HEK293 (cell line): ENCODE results near the gene MACROH2A2.

Experiments used
- CTCF ChIA-PET: fragments of 350-600 bp; formaldehyde crosslinking; extraction: SDS; loops from one replicate; lab custom pipeline; 2021; ENCODE audit warnings: antibody characterized with exemption; lab: Yijun Ruan, JAX
- POLR2A ChIA-PET: fragments of 300-600 bp; formaldehyde crosslinking; extraction: SDS; loops from one replicate; lab custom pipeline; 2020; ENCODE audit warnings: antibody characterized with exemption, inconsistent platforms; lab: Yijun Ruan, JAX
- H3K27ac ChIP-seq: fragments of 200-500 bp; sonication (Bioruptor generic); 2 replicates; pipeline ENCODE4 v1.5.1; 2014; ENCODE audit warnings: low read depth, low read length, control low read depth, inconsistent platforms; ENCODE audit errors: extremely low read depth
- H3K36me3 ChIP-seq, 2 experiments: fragments of 200-500 bp in 1 of 2; sonication (Bioruptor generic) in 1 of 2; 1 replicate in 1 of 2; 2 replicates in 1 of 2; pipeline ENCODE4 v1.5.1; 2014 to 2017; ENCODE audit warnings: inconsistent platforms in 2 of 2, low read length in 2 of 2; ENCODE audit not compliant: control insufficient read depth in 2 of 2, insufficient read depth in 1 of 2
- H3K4me1 ChIP-seq: fragments of 200-500 bp; sonication (Bioruptor generic); 2 replicates; pipeline ENCODE4 v1.5.1; 2014; ENCODE audit warnings: mild to moderate bottlenecking, low read length, inconsistent platforms; ENCODE audit not compliant: control insufficient read depth, insufficient read depth
- H3K4me3 ChIP-seq: 2 replicates; pipeline ENCODE4 v1.5.1; 2011; ENCODE audit warnings: low read depth, mild to moderate bottlenecking, control low read depth, low read length, moderate library complexity
- H3K9me3 ChIP-seq: fragments of 200-500 bp; sonication (Bioruptor generic); 2 replicates; pipeline ENCODE4 v1.5.1; 2014; ENCODE audit warnings: low read depth, low read length, inconsistent platforms; ENCODE audit not compliant: control insufficient read depth, insufficient read depth
- BCL6B ChIP-seq: fragments of 450-650 bp; formaldehyde crosslinking; IDR thresholded peaks from 2 replicates; pipeline ENCODE4 v1.5.1; 2017; ENCODE audit warnings: missing biosample characterization, missing genetic modification characterization
- HOXC10 ChIP-seq: sonication (generic); formaldehyde crosslinking; IDR thresholded peaks from 2 replicates; pipeline ENCODE4 v1.8.1; 2023; ENCODE audit warnings: mild to moderate bottlenecking, missing genetic modification reagents
- KLF1 ChIP-seq: fragments of 450-650 bp; formaldehyde crosslinking; IDR thresholded peaks from 2 replicates; pipeline ENCODE4 v1.5.1; 2016; ENCODE audit warnings: missing biosample characterization, missing genetic modification characterization
- ZNF175 ChIP-seq: fragments of 450-650 bp; formaldehyde crosslinking; IDR thresholded peaks from 2 replicates; pipeline ENCODE4 v1.5.1; 2016; ENCODE audit warnings: missing biosample characterization, missing genetic modification characterization
- ZNF239 ChIP-seq: fragments of 450-650 bp; formaldehyde crosslinking; IDR thresholded peaks from 2 replicates; pipeline ENCODE4 v1.5.1; 2016; ENCODE audit warnings: missing biosample characterization, missing genetic modification characterization
- ZNF354C ChIP-seq: fragments of 450-650 bp; formaldehyde crosslinking; IDR thresholded peaks from 2 replicates; pipeline ENCODE4 v1.5.1; 2016; ENCODE audit warnings: missing biosample characterization, missing genetic modification characterization, low read depth, borderline replicate concordance
- ZNF404 ChIP-seq: fragments of 450-650 bp; formaldehyde crosslinking; IDR thresholded peaks from 2 replicates; pipeline ENCODE4 v1.5.1; 2017; ENCODE audit warnings: missing biosample characterization, missing genetic modification characterization
- ZNF529 ChIP-seq: fragments of 450-650 bp; formaldehyde crosslinking; IDR thresholded peaks from 2 replicates; pipeline ENCODE4 v1.5.1; 2017; ENCODE audit warnings: missing genetic modification characterization, missing biosample characterization; ENCODE audit not compliant: insufficient replicate concordance
- ZNF549 ChIP-seq: fragments of 450-650 bp; IDR thresholded peaks from 2 replicates; pipeline ENCODE4 v1.5.1; 2018; ENCODE audit warnings: missing biosample characterization, missing genetic modification characterization, mild to moderate bottlenecking, inconsistent platforms, moderate library complexity
- ZNF555 ChIP-seq: fragments of 450-650 bp; formaldehyde crosslinking; conservative IDR thresholded peaks from 2 replicates; pipeline ENCODE4 v1.5.1; 2017; ENCODE audit warnings: missing biosample characterization, mild to moderate bottlenecking, missing genetic modification characterization, inconsistent platforms
- ZNF561 ChIP-seq: fragments of 450-650 bp; IDR thresholded peaks from 2 replicates; pipeline ENCODE4 v1.5.1; 2018; ENCODE audit warnings: missing biosample characterization, missing genetic modification characterization, borderline replicate concordance
- ZNF580 ChIP-seq: fragments of 450-650 bp; formaldehyde crosslinking; IDR thresholded peaks from 2 replicates; pipeline ENCODE4 v1.5.1; 2016; ENCODE audit warnings: missing biosample characterization, missing genetic modification characterization
- ZNF624 ChIP-seq: fragments of 450-650 bp; formaldehyde crosslinking; IDR thresholded peaks from 2 replicates; pipeline ENCODE4 v1.5.1; 2017; ENCODE audit warnings: missing biosample characterization, missing genetic modification characterization
- ZNF626 ChIP-seq: fragments of 450-650 bp; sonication (Bioruptor Pico); formaldehyde crosslinking; IDR thresholded peaks from 2 replicates; pipeline ENCODE4 v1.5.1; 2018; ENCODE audit warnings: missing biosample characterization, missing genetic modification characterization, inconsistent platforms
- ZNF707 ChIP-seq: fragments of 450-650 bp; formaldehyde crosslinking; IDR thresholded peaks from 2 replicates; pipeline ENCODE4 v1.5.1; 2016; ENCODE audit warnings: missing biosample characterization, missing genetic modification characterization
- ZNF768 ChIP-seq: fragments of 450-650 bp; formaldehyde crosslinking; IDR thresholded peaks from 2 replicates; pipeline ENCODE4 v1.5.1; 2018; ENCODE audit warnings: missing biosample characterization, mild to moderate bottlenecking, missing genetic modification characterization
- ZSCAN5A ChIP-seq: fragments of 450-650 bp; formaldehyde crosslinking; IDR thresholded peaks from 2 replicates; pipeline ENCODE4 v1.5.1; 2016; ENCODE audit warnings: missing biosample characterization, missing genetic modification characterization
- TF ChIP-seq, protein P1 (sequence below): fragments of 450-650 bp; formaldehyde crosslinking; IDR thresholded peaks from 2 replicates; pipeline ENCODE4 v1.5.1; 2016; ENCODE audit warnings: missing biosample characterization, missing genetic modification characterization
- TF ChIP-seq, protein P2 (sequence below): fragments of 450-650 bp; formaldehyde crosslinking; IDR thresholded peaks from 2 replicates; pipeline ENCODE4 v1.5.1; 2016; ENCODE audit warnings: missing biosample characterization, missing genetic modification characterization
- TF ChIP-seq, protein P3 (sequence below): fragments of 450-650 bp; formaldehyde crosslinking; IDR thresholded peaks from 2 replicates; pipeline ENCODE4 v1.5.1; 2016; ENCODE audit warnings: missing biosample characterization, missing genetic modification characterization

The MACROH2A2 gene

GRCh38 chr10:70088308-70088698 is 35.7 kb downstream of the MACROH2A2 start:
- CTCF ChIA-PET: interaction anchor here (0.6 kb wide), 1 partner anchor 22 kb away, joined by 3 read pairs; no protein-coding TSS in a partner anchor
- Histone ChIP-seq H3K9me3 (no peaks in the 10 kb centered on the region), H3K27ac (no peak overlapping the region), H3K4me3 (no peak overlapping the region), H3K36me3 (peaks cover 0 to 27% of the 10 kb centered on the region in 2 experiments; a peak in 2 of 3 replicates), H3K4me1 (no peaks in the 10 kb centered on the region)
- POLR2A ChIA-PET: no interaction called here
- TF ChIP-seq, protein P1, sequence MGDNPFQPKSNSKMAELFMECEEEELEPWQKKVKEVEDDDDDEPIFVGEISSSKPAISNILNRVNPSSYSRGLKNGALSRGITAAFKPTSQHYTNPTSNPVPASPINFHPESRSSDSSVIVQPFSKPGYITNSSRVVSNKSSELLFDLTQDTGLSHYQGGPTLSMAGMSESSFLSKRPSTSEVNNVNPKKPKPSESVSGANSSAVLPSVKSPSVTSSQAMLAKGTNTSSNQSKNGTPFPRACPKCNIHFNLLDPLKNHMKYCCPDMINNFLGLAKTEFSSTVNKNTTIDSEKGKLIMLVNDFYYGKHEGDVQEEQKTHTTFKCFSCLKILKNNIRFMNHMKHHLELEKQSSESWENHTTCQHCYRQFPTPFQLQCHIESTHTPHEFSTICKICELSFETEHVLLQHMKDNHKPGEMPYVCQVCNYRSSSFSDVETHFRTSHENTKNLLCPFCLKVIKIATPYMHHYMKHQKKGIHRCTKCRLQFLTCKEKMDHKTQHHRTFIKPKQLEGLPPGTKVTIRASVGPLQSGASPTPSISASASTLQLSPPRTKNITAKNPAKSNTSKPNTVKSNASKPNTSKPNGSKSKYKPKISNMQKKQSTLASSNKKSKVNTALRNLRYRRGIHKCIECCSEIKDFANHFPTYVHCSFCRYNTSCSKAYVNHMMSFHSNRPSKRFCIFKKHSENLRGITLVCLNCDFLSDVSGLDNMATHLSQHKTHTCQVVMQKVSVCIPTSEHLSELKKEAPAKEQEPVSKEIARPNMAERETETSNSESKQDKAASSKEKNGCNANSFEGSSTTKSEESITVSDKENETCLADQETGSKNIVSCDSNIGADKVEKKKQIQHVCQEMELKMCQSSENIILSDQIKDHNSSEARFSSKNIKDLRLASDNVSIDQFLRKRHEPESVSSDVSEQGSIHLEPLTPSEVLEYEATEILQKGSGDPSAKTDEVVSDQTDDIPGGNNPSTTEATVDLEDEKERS: no peak
- TF ChIP-seq ZNF354C: no peak
- no peak for TF ChIP-seq ZNF768 (tag by site-specific recombination)
- TF ChIP-seq, protein P2, sequence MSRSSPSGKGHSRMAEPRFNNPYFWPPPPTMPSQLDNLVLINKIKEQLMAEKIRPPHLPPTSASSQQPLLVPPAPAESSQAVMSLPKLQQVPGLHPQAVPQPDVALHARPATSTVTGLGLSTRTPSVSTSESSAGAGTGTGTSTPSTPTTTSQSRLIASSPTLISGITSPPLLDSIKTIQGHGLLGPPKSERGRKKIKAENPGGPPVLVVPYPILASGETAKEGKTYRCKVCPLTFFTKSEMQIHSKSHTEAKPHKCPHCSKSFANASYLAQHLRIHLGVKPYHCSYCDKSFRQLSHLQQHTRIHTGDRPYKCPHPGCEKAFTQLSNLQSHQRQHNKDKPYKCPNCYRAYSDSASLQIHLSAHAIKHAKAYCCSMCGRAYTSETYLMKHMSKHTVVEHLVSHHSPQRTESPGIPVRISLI (tag by site-specific recombination): no peak
- TF ChIP-seq, protein P3, sequence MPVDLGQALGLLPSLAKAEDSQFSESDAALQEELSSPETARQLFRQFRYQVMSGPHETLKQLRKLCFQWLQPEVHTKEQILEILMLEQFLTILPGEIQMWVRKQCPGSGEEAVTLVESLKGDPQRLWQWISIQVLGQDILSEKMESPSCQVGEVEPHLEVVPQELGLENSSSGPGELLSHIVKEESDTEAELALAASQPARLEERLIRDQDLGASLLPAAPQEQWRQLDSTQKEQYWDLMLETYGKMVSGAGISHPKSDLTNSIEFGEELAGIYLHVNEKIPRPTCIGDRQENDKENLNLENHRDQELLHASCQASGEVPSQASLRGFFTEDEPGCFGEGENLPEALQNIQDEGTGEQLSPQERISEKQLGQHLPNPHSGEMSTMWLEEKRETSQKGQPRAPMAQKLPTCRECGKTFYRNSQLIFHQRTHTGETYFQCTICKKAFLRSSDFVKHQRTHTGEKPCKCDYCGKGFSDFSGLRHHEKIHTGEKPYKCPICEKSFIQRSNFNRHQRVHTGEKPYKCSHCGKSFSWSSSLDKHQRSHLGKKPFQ (tag by site-specific recombination): no peak
- no peak for TF ChIP-seq ZNF580 (tag by site-specific recombination)
- no peak for TF ChIP-seq ZNF626 (tag by site-specific recombination)
- no peak for TF ChIP-seq ZSCAN5A (tag by site-specific recombination)
- no peak for TF ChIP-seq ZNF175 (tag by site-specific recombination)
- no peak for TF ChIP-seq BCL6B (tag by site-specific recombination)
- no peak for TF ChIP-seq ZNF707 (tag by site-specific recombination)
- no peak for TF ChIP-seq ZNF561 (tag by site-specific recombination)
- TF ChIP-seq ZNF529: no peak
- no peak for TF ChIP-seq KLF1 (tag by site-specific recombination)
- no peak for TF ChIP-seq ZNF549
- TF ChIP-seq ZNF239 (tag by site-specific recombination): no peak
- no peak for TF ChIP-seq ZNF404
- no peak for TF ChIP-seq HOXC10
- no peak for TF ChIP-seq ZNF555 (tag by site-specific recombination)
- TF ChIP-seq ZNF624 (tag by site-specific recombination): no peak
